H1 (cell line): ENCODE results near the gene HOXB8. TPM values are rescaled to one million over a fixed set of nuclear protein-coding genes. Genes with fewer than 3 reads are reported as not detected.

Source experiments
- CTCF ChIA-PET: fragments of 300-600 bp; sonication (Branson Sonifier 250); formaldehyde crosslinking; loops from one replicate; lab custom pipeline; 2021; ENCODE audit not compliant: partially characterized antibody; lab: Charles Lee
- POLR2A ChIA-PET: fragments of 300-600 bp; sonication (Branson Sonifier 250); formaldehyde crosslinking; loops from one replicate; lab custom pipeline; 2021; ENCODE audit warnings: inconsistent platforms; ENCODE audit not compliant: partially characterized antibody; lab: Charles Lee
- DNase-seq, 2 experiments: peaks; one replicate each; pipeline versions ENCODE4 v3.0.0 to v3.0.0-alpha.2; 2010 to 2022; ENCODE audit warnings: low spot score in 2 of 2, low read depth in 1 of 2, mixed read lengths in 1 of 2
- FAIRE-seq: peaks from 2 replicates; lab custom pipeline; 2011; peaks lifted over from hg19 to GRCh38; lab: Jason Lieb, UNC
- H2AFZ ChIP-seq: 2 replicates; pipeline ENCODE4 v1.8.1; 2012; ENCODE audit warnings: low read length, inconsistent platforms
- H2AK5ac ChIP-seq: 2 replicates; pipeline ENCODE4 v1.6.1; 2013; ENCODE audit warnings: low read depth, low read length
- H2BK120ac ChIP-seq: replicated peaks from 2 replicates; pipeline ENCODE3; 2013; ENCODE audit warnings: low read depth, low read length, inconsistent platforms
- H2BK12ac ChIP-seq: 2 replicates; pipeline ENCODE4 v1.6.1; 2013; ENCODE audit warnings: low read depth, low read length
- H2BK15ac ChIP-seq: 2 replicates; pipeline ENCODE4 v1.6.1; 2013; ENCODE audit warnings: low read length
- H2BK20ac ChIP-seq: 2 replicates; pipeline ENCODE4 v1.6.1; 2013; ENCODE audit warnings: low read length
- H2BK5ac ChIP-seq: 2 replicates; pipeline ENCODE4 v1.6.1; 2013; ENCODE audit warnings: low read depth, low read length
- H3K14ac ChIP-seq: 2 replicates; pipeline ENCODE4 v1.6.1; 2013; ENCODE audit warnings: inconsistent platforms; ENCODE audit not compliant: insufficient read length
- H3K18ac ChIP-seq: 2 replicates; pipeline ENCODE4 v1.6.1; 2013; ENCODE audit warnings: low read length; ENCODE audit errors: extremely low read depth
- H3K23ac ChIP-seq: 2 replicates; pipeline ENCODE4 v1.6.1; 2013; ENCODE audit warnings: inconsistent platforms; ENCODE audit not compliant: insufficient read length
- H3K23me2 ChIP-seq: 2 replicates; pipeline ENCODE4 v1.6.1; 2013; ENCODE audit warnings: low read depth, low read length
- H3K27ac ChIP-seq: 2 replicates; pipeline ENCODE4 v1.6.1; 2011; ENCODE audit warnings: low read depth, low read length, inconsistent platforms
- H3K27me3 ChIP-seq, 4 experiments: replicated peaks in 1 of 4; 1 replicate in 1 of 4; 2 replicates in 3 of 4; pipeline versions ENCODE4 v1.6.1 to v1.8.1; 2011 to 2013; ENCODE audit warnings: low read length in 3 of 4, mild to moderate bottlenecking in 3 of 4, inconsistent platforms in 2 of 4, mixed read lengths in 2 of 4, moderate library complexity in 1 of 4; ENCODE audit not compliant: control insufficient read depth in 3 of 4, insufficient read depth in 3 of 4; ENCODE audit errors: extremely low read depth in 1 of 4
- H3K36me3 ChIP-seq, 4 experiments: 2 replicates each; pipeline versions ENCODE4 v1.6.1 to v1.8.1; 2011 to 2013; ENCODE audit warnings: mild to moderate bottlenecking in 4 of 4, low read length in 3 of 4, moderate library complexity in 2 of 4, control low read depth in 1 of 4, inconsistent platforms in 1 of 4; ENCODE audit not compliant: insufficient read depth in 4 of 4, control insufficient read depth in 2 of 4
- H3K4ac ChIP-seq: replicated peaks from 2 replicates; pipeline ENCODE3; 2013; ENCODE audit warnings: low read length, low read depth, mixed read lengths, inconsistent platforms; ENCODE audit not compliant: insufficient read length
- H3K4me1 ChIP-seq, 4 experiments: replicated peaks in 1 of 4; 1 replicate in 1 of 4; 2 replicates in 3 of 4; pipeline versions ENCODE4 v1.6.1 to v1.8.1; 2011 to 2013; ENCODE audit warnings: low read length in 3 of 4, inconsistent platforms in 2 of 4, mixed read lengths in 1 of 4; ENCODE audit not compliant: insufficient read depth in 4 of 4, control insufficient read depth in 3 of 4
- H3K4me2 ChIP-seq, 2 experiments: 2 replicates each; pipeline versions ENCODE4 v1.6.1 to v1.8.1; 2011 to 2013; ENCODE audit warnings: low read depth in 2 of 2, low read length in 2 of 2, control low read depth in 1 of 2, inconsistent platforms in 1 of 2, mild to moderate bottlenecking in 1 of 2; ENCODE audit not compliant: insufficient read depth in 1 of 2
- H3K4me3 ChIP-seq, 4 experiments: fragments of 200-600, 300-600 bp in 1 of 4; sonication (generic), shearing (Covaris generic), sonication (Bioruptor Twin) in 1 of 4; 2 replicates each; pipeline versions ENCODE4 v1.5.1 to v1.8.1; 2011 to 2016; ENCODE audit warnings: low read length in 4 of 4, low read depth in 3 of 4, control low read depth in 2 of 4, inconsistent platforms in 2 of 4, mild to moderate bottlenecking in 2 of 4, mixed read lengths in 1 of 4, moderate library complexity in 1 of 4; ENCODE audit not compliant: insufficient read depth in 2 of 4; ENCODE audit errors: extremely low read depth in 1 of 4
- H3K56ac ChIP-seq: replicated peaks from 2 replicates; pipeline ENCODE3; 2013; ENCODE audit warnings: low read depth, mild to moderate bottlenecking, mixed read lengths, low read length, inconsistent platforms; ENCODE audit not compliant: insufficient read length
- H3K79me1 ChIP-seq: 2 replicates; pipeline ENCODE4 v1.6.1; 2013; ENCODE audit warnings: low read depth, low read length, control low read depth
- H3K79me2 ChIP-seq, 2 experiments: 2 replicates each; pipeline versions ENCODE4 v1.6.1 to v1.8.1; 2012 to 2013; ENCODE audit warnings: low read length in 2 of 2, mild to moderate bottlenecking in 2 of 2, inconsistent platforms in 1 of 2; ENCODE audit not compliant: insufficient read depth in 2 of 2, control insufficient read depth in 1 of 2
- H3K9ac ChIP-seq, 4 experiments: replicated peaks in 1 of 4; 1 replicate in 1 of 4; 2 replicates in 3 of 4; pipeline versions ENCODE4 v1.6.1 to v1.8.1; 2011 to 2013; ENCODE audit warnings: low read depth in 3 of 4, low read length in 3 of 4, control low read depth in 2 of 4, mild to moderate bottlenecking in 2 of 4, moderate library complexity in 2 of 4, inconsistent platforms in 1 of 4; ENCODE audit errors: extremely low read depth in 1 of 4
- H3K9me3 ChIP-seq, 2 experiments: 2 replicates each; pipeline versions ENCODE4 v1.6.1 to v1.8.1; 2012 to 2013; ENCODE audit warnings: mild to moderate bottlenecking in 2 of 2, moderate library complexity in 2 of 2, control low read depth in 1 of 2, inconsistent platforms in 1 of 2, low read depth in 1 of 2, low read length in 1 of 2, mixed read lengths in 1 of 2; ENCODE audit not compliant: insufficient read depth in 2 of 2
- H4K20me1 ChIP-seq, 2 experiments: replicated peaks in 1 of 2; 2 replicates each; pipeline versions ENCODE3 to v1.8.1; 2011 to 2013; ENCODE audit warnings: inconsistent platforms in 2 of 2, low read length in 2 of 2, mild to moderate bottlenecking in 1 of 2; ENCODE audit not compliant: insufficient read depth in 2 of 2, control insufficient read depth in 1 of 2
- H4K5ac ChIP-seq: 2 replicates; pipeline ENCODE4 v1.6.1; 2013; ENCODE audit warnings: low read length, low read depth, mixed read lengths, inconsistent platforms; ENCODE audit not compliant: insufficient read length
- H4K8ac ChIP-seq: 2 replicates; pipeline ENCODE4 v1.8.0; 2013; ENCODE audit warnings: mild to moderate bottlenecking, moderate library complexity, low read length, inconsistent platforms; ENCODE audit not compliant: insufficient read depth; ENCODE audit errors: extremely low read depth
- H4K91ac ChIP-seq: replicated peaks from 2 replicates; pipeline ENCODE3; 2013; ENCODE audit warnings: low read length, mixed read lengths, inconsistent platforms; ENCODE audit not compliant: insufficient read length
- EZH2 ChIP-seq: fragments of 200-600 bp; sonication (generic); IDR thresholded peaks from 2 replicates; pipeline ENCODE4 v1.7.1; 2012; ENCODE audit warnings: low read depth, mild to moderate bottlenecking, moderate library complexity, low read length, inconsistent platforms; ENCODE audit not compliant: severe bottlenecking
- RNF2 ChIP-seq: fragments of 200-900, 300-1000 bp; sonication (generic); IDR thresholded peaks from 2 replicates; pipeline ENCODE4 v1.7.1; 2016; ENCODE audit warnings: borderline replicate concordance, low read depth, mild to moderate bottlenecking, antibody characterized with exemption, low read length; ENCODE audit not compliant: poor library complexity, severe bottlenecking; ENCODE audit errors: missing control alignments
- SP4 ChIP-seq: IDR thresholded peaks from 2 replicates; pipeline ENCODE4 v1.6.1; 2012; ENCODE audit warnings: low read length, inconsistent platforms
- SUZ12 ChIP-seq: fragments of 200-600 bp; sonication (generic); IDR thresholded peaks from 2 replicates; pipeline ENCODE4 v1.6.1; 2012; ENCODE audit warnings: mild to moderate bottlenecking, inconsistent platforms, low read length, moderate library complexity, mixed read lengths
- WGBS, 2 experiments: shearing (Covaris generic) in 1 of 2; methylation state at CpG; one replicate each; pipeline versions ENCODE4 v1.1.6 to v1.1.7; 2013 to 2015; ENCODE audit warnings: low lambda C conversion rate in 2 of 2, mixed read lengths in 2 of 2, inconsistent platforms in 1 of 2, low coverage in 1 of 2, missing lambda C conversion rate in 1 of 2; ENCODE audit not compliant: insufficient replicate concordance in 2 of 2, insufficient coverage in 1 of 2, insufficient read length in 1 of 2; ENCODE audit errors: extremely low coverage in 1 of 2, missing lambda C conversion rate in 1 of 2; 5-methylcytosine and 5-hydroxymethylcytosine counted together
- polyA plus RNA-seq, 7 experiments: library from polyadenylated mRNA; depleted of rRNA in 3 of 7; stranded (reverse) in 5 of 7; unstranded in 2 of 7; fragments of >200 nt in 5 of 7; fragments of 200-250 nt in 2 of 7; gene quantifications; 1 replicate in 5 of 7; 2 replicates in 1 of 7; 4 replicates in 1 of 7; pipeline versions ENCODE4 v1.2.1 to v1.2.3, GENCODE V29; 2011 to 2013; ENCODE audit warnings: missing spikeins in 2 of 7, mixed read lengths in 2 of 7
- total RNA-seq: library from RNA; stranded (reverse); fragmentation: NEBNext Ultra II Directional; extraction: Animal tissue kit (Norgen Biotek cat#: 25700); gene quantifications from 2 replicates; pipeline ENCODE4 v1.2.1, GENCODE V29; 2021

HOXB8 gene
- total and polyA plus RNA-seq, 2 of the 8 experiments (the other 6 are each of a cell fraction or from before 2014, with no cell fraction given) = not detected

DNA sequence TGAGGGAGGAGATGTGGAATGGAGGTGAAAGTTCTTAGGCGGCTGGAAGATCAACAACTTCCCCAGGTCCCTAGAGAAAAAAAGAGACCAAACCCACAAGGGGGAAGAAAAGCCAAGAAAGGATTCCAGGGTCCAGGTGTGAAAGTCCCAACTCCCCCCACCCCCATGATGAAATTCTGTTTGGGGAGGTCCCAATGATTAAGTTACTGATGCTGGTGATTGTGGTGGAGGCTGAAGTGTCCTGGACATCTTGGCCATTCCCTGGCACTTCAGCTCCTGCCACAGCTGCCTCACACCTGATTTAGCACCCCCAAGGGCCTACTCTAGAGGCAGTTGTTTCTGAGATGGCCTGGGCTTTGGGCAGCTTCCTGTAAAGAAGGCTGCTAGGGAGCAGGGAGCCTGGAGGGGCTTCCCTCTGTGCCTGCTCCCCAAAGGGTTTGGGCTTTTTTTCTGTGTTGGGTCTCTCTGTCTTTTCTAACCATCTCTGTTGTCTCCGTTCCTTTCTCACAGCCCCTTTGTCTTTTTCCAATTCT lies 50.0 kb downstream of the HOXB8 start:
- H4K8ac ChIP-seq = no peak overlapping the region
- H3K18ac ChIP-seq = no peak overlapping the region
- TF ChIP-seq RNF2 (peak; percentile 78), SUZ12 (peak; percentile 92; the same call in 1 of the 2 replicates), EZH2 (peak; percentile 88), SP4 (no peak)
- H2BK120ac ChIP-seq = no peak overlapping the region
- ChIA-PET POLR2A (no interaction called here), CTCF (interaction anchor here (0.8 to 3.1 kb wide), 6 partner anchors 9 to 72 kb away, joined by 3 to 10 read pairs (median 4); no protein-coding TSS in a partner anchor)
- no peak overlapping the region for H3K23ac ChIP-seq
- H3K9ac ChIP-seq = no peak overlapping the region
- no peak overlapping the region for H4K91ac ChIP-seq
- H2AK5ac ChIP-seq = no peak overlapping the region
- FAIRE-seq = no peak
- H3K79me1 ChIP-seq = no peaks in the 10 kb centered on the region
- H2BK12ac ChIP-seq = peak overlapping the region; percentile 18; the same call in 1 of the 2 replicates
- no peak for DNase-seq
- peak overlapping the region in 1 of 2 experiments; percentile 7; a peak in 1 of 4 replicates for H3K4me2 ChIP-seq
- 3% methylated on average over 2 of the region's 2 CpGs; no CpG with 5 or more reads in 1 of the 2 experiments for WGBS, 2 experiments
- no peak overlapping the region for H3K27ac ChIP-seq
- no peak overlapping the region for H3K4ac ChIP-seq
- H3K79me2 ChIP-seq = no peaks in the 10 kb centered on the region
- no peak overlapping the region for H2BK5ac ChIP-seq
- peaks cover 2 to 34% of the 10 kb centered on the region in 2 experiments for H4K20me1 ChIP-seq
- peaks cover 4% of the 10 kb centered on the region; the same call in 1 of the 2 replicates for H3K23me2 ChIP-seq
- H2BK20ac ChIP-seq = no peak overlapping the region
- H3K27me3 ChIP-seq = peaks cover 99 to 100% (median 100%) of the 10 kb centered on the region in 4 experiments
- H3K4me3 ChIP-seq = no peak overlapping the region
- H3K56ac ChIP-seq = no peak overlapping the region
- H2BK15ac ChIP-seq = no peak overlapping the region
- no peak overlapping the region for H4K5ac ChIP-seq
- no peaks in the 10 kb centered on the region for H3K9me3 ChIP-seq
- H3K36me3 ChIP-seq = peaks cover 0 to 5% (median 0%) of the 10 kb centered on the region in 4 experiments; a peak in 1 of 8 replicates
- no peak overlapping the region for H2AFZ ChIP-seq
- H3K14ac ChIP-seq = no peak overlapping the region
- H3K4me1 ChIP-seq = peaks cover 0 to 5% (median 4%) of the 10 kb centered on the region in 4 experiments; a peak in 5 of 7 replicates
